Right forelimb (tissue), 1 donor: ENCODE measurements around the gene PLB1.

Experiments
- DNase-seq: peaks from one replicate; pipeline ENCODE4 v3.0.0-alpha.2; 2018

Gene PLB1

GRCh38 chr2:28566521-28567041 is 70.7 kb downstream of the PLB1 start:
- peak; percentile 96 for DNase-seq

GRCh38 chr2:28567061-28567471 is 71.2 kb downstream of the PLB1 start:
- no peak for DNase-seq

GRCh38 chr2:28568036-28568435 is 72.2 kb downstream of the PLB1 start:
- DNase-seq: no peak

GRCh38 chr2:28568533-28568932 is 72.7 kb downstream of the PLB1 start:
- no peak for DNase-seq

- no peak for DNase-seq
Observed at GRCh38 chr2:28570431-28570830, 74.6 kb downstream of the PLB1 start.

GRCh38 chr2:28576714-28577113 is 80.9 kb downstream of the PLB1 start:
- DNase-seq: no peak

GRCh38 chr2:28577791-28578680 is 82.2 kb downstream of the PLB1 start:
- no peak for DNase-seq

GRCh38 chr2:28578774-28579173 is 82.9 kb downstream of the PLB1 start:
- DNase-seq: no peak

- DNase-seq: no peak
Observed at GRCh38 chr2:28579606-28580005, 83.7 kb downstream of the PLB1 start.

GRCh38 chr2:28580078-28580477 is 84.2 kb downstream of the PLB1 start:
- no peak for DNase-seq

GRCh38 chr2:28581312-28581711 is 85.5 kb downstream of the PLB1 start:
- DNase-seq: no peak

GRCh38 chr2:28582152-28582551 is 86.3 kb downstream of the PLB1 start:
- no peak for DNase-seq

- no peak for DNase-seq
Observed at GRCh38 chr2:28582595-28582994, 86.7 kb downstream of the PLB1 start.

- peak; percentile 71 for DNase-seq
Observed at GRCh38 chr2:28583899-28584553, 88.2 kb downstream of the PLB1 start.

- no peak for DNase-seq
Observed at GRCh38 chr2:28586867-28587266, 91.0 kb downstream of the PLB1 start.

- no peak for DNase-seq
Observed at GRCh38 chr2:28587526-28588291, 91.8 kb downstream of the PLB1 start.

GRCh38 chr2:28588292-28588670 is 92.4 kb downstream of the PLB1 start:
- no peak for DNase-seq

GRCh38 chr2:28589746-28590463 is 94.0 kb downstream of the PLB1 start:
- DNase-seq: no peak

- no peak for DNase-seq
Observed at GRCh38 chr2:28590496-28591301, 94.8 kb downstream of the PLB1 start.

- DNase-seq: no peak
Observed at GRCh38 chr2:28591711-28592335, 96.0 kb downstream of the PLB1 start.

GRCh38 chr2:28592481-28592880 is 96.6 kb downstream of the PLB1 start:
- no peak for DNase-seq
